ENCODE measurements around the gene ASNS. TPM values are rescaled to one million over a fixed set of nuclear protein-coding genes. Genes with fewer than 3 reads are reported as not detected.
A peak's percentile ranks its signal among the peaks of the same experiment; 100 is the strongest.

Gene ASNS
- total and polyA plus RNA-seq, 12 donors, result 2.5 to 74.6 (median 11.4) TPM

DNA sequence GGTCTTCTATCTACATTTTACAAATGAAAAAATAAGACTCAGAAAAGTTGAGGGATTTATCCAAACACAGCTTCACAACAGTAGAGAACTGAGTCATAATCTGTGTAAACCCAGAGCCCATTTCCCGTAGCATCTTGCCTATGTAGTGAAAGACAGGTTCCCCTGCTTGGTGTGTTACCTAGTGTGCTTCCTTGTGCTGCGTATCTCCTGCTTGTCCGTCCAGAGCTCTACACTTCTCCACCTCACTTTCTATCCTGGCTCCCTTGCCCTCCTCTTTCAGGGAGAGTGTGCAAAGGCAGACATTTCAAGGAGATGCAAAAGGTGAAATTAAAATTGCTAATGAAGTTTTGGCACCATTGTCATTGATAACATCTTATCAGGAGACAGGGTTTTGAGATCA, 1.4 kb upstream of the ASNS start:
- H3K9me3 ChIP-seq (replicated peaks in 1 of 3), result no peaks in the 10 kb centered on the region
- DNase-seq, result no peak
- no peak overlapping the region for H3K27ac ChIP-seq
- H3K4me1 ChIP-seq (replicated peaks in 1 of 2), result peaks cover 0 to 4% of the 10 kb centered on the region in 2 donors
- intact Hi-C loops (cut with DNase I), result no loop called here
- no peak overlapping the region for H3K4me3 ChIP-seq
- 65 to 80% (median 79%) methylated on average over 3 of the region's 3 CpGs for WGBS, 4 donors
- H3K36me3 ChIP-seq (replicated peaks in 1 of 2), result no peaks in the 10 kb centered on the region
- TF ChIP-seq, protein P1, sequence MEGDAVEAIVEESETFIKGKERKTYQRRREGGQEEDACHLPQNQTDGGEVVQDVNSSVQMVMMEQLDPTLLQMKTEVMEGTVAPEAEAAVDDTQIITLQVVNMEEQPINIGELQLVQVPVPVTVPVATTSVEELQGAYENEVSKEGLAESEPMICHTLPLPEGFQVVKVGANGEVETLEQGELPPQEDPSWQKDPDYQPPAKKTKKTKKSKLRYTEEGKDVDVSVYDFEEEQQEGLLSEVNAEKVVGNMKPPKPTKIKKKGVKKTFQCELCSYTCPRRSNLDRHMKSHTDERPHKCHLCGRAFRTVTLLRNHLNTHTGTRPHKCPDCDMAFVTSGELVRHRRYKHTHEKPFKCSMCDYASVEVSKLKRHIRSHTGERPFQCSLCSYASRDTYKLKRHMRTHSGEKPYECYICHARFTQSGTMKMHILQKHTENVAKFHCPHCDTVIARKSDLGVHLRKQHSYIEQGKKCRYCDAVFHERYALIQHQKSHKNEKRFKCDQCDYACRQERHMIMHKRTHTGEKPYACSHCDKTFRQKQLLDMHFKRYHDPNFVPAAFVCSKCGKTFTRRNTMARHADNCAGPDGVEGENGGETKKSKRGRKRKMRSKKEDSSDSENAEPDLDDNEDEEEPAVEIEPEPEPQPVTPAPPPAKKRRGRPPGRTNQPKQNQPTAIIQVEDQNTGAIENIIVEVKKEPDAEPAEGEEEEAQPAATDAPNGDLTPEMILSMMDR (IDR thresholded peaks at IDR 0.05), result no peak
- TF ChIP-seq POLR2A (IDR thresholded peaks at IDR 0.05), result no peak
- H3K27me3 ChIP-seq, result no peaks in the 10 kb centered on the region

DNA sequence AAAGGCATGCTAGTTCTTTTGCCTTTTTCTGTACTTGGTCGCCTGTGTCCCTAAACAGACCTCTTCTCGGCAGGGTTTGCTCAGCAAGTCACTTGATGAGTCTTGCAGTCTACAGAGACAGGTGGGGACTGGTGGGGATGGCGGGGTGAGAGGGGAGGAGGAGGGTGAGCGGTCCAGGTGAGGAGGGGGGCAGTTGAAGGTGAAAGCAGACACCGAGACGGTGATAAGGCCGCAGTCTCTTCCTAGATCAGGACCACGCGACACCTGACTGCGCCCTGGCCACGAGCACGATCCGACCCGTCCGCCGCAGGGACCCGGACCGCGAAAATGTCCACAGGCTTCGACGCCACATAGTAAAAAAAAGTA, 566 bp downstream of the ASNS start:
- intact Hi-C loops (cut with DNase I), result no loop called here
- Histone ChIP-seq H3K9me3 (replicated peaks in 1 of 3) (no peaks in the 10 kb centered on the region), H3K4me1 (replicated peaks in 1 of 2) (peaks cover 0 to 4% of the 10 kb centered on the region in 2 donors), H3K27ac (peak overlapping the region in 2 of 5 donors; percentile 73 to 81), H3K27me3 (no peaks in the 10 kb centered on the region), H3K4me3 (peak overlapping the region in 2 of 4 donors; percentile 55 to 84), H3K36me3 (replicated peaks in 1 of 2) (no peaks in the 10 kb centered on the region)
- WGBS, 4 donors, result 2 to 11% (median 5%) methylated on average over 4 to 21 of the region's 21 CpGs
- peak in 3 of 7 donors; percentile 11 to 22 (median 14) for DNase-seq
- TF ChIP-seq POLR2A (IDR thresholded peaks at IDR 0.05), result no peak
- TF ChIP-seq, protein P1 (IDR thresholded peaks at IDR 0.05), result no peak

GRCh38 chr7:97868788-97869187, 3.4 kb downstream of the ASNS start:
- WGBS, 4 donors, result 91 to 95% (median 93%) methylated on average over 10 of the region's 10 CpGs
- Histone ChIP-seq H3K27me3 (no peaks in the 10 kb centered on the region), H3K4me3 (no peak overlapping the region), H3K36me3 (replicated peaks in 1 of 2) (no peaks in the 10 kb centered on the region), H3K4me1 (replicated peaks in 1 of 2) (peaks cover 0 to 4% of the 10 kb centered on the region in 2 donors), H3K9me3 (replicated peaks in 1 of 3) (no peaks in the 10 kb centered on the region), H3K27ac (no peak overlapping the region)
- intact Hi-C loops (cut with DNase I), result no loop called here
- TF ChIP-seq, protein P1 (IDR thresholded peaks at IDR 0.05), result no peak
- TF ChIP-seq POLR2A (IDR thresholded peaks at IDR 0.05), result no peak
- no peak for DNase-seq

DNA sequence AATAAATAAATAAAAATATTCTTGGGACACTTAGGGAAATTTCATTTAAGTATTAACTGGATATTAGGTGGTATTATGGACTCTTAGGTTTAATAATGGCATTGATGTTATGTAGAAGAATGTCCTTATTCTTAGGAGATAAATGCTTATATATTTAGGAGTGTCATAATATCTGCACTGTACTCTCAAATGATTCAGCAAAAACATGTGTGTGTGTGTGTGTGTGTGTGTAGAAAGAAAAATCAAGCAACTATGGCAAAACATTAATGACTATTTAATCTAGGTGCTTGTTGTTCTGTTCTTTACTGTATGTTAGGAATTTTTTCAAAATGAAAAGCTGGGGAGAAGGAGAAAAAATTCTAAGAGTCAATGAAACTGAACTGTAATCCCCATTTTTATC, 3.9 kb downstream of the ASNS start:
- Histone ChIP-seq H3K4me1 (replicated peaks in 1 of 2) (peaks cover 0 to 4% of the 10 kb centered on the region in 2 donors), H3K27me3 (no peaks in the 10 kb centered on the region), H3K4me3 (no peak overlapping the region), H3K27ac (no peak overlapping the region), H3K36me3 (replicated peaks in 1 of 2) (no peaks in the 10 kb centered on the region), H3K9me3 (replicated peaks in 1 of 3) (no peaks in the 10 kb centered on the region)
- intact Hi-C loops (cut with DNase I), result no loop called here
- no peak for DNase-seq
- TF ChIP-seq, protein P1 (IDR thresholded peaks at IDR 0.05), result no peak
- TF ChIP-seq POLR2A (IDR thresholded peaks at IDR 0.05), result no peak
